Iris pigment epithelial cell (primary cell): Measurements from ENCODE around the gene USP19.

Source experiments
- DNase-seq: peaks from one replicate; pipeline ENCODE4 v3.0.0-alpha.2; 2011; ENCODE audit warnings: low read depth

USP19 gene

GRCh38 chr3:49120438-49121131 lies at the start of gene USP19:
Gene USP19 (minus strand): TSS chr3:49120823. CDS start chr3:49119145, 1,678 bp downstream.
- DNase-seq = peak; percentile 93

GRCh38 chr3:49166752-49167556 lies 46.3 kb upstream of the USP19 start:
- no peak for DNase-seq

- peak; percentile 61 for DNase-seq
Observed at GRCh38 chr3:49165771-49166751, 45.4 kb upstream of the USP19 start, which contains the start of gene CCDC71. Gene CCDC71 (minus strand): TSS chr3:49166331. CDS start chr3:49164208, 2,123 bp downstream.

GRCh38 chr3:49164983-49165720 lies 44.5 kb upstream of the USP19 start:
- DNase-seq = no peak

GRCh38 chr3:49163609-49164008 lies 43.0 kb upstream of the USP19 start:
- DNase-seq = no peak

- DNase-seq = no peak
Observed at GRCh38 chr3:49162751-49163419, 42.3 kb upstream of the USP19 start.

- DNase-seq = no peak
Observed at GRCh38 chr3:49161808-49162530, 41.3 kb upstream of the USP19 start.

GRCh38 chr3:49161197-49161596 lies 40.6 kb upstream of the USP19 start:
- DNase-seq = no peak

- no peak for DNase-seq
Observed at GRCh38 chr3:49158792-49159191, 38.2 kb upstream of the USP19 start.

GRCh38 chr3:49158103-49158709 lies 37.6 kb upstream of the USP19 start:
- no peak for DNase-seq

GRCh38 chr3:49157289-49157688 lies 36.7 kb upstream of the USP19 start:
- no peak for DNase-seq

GRCh38 chr3:49153349-49153912 lies 32.8 kb upstream of the USP19 start:
- DNase-seq = no peak

GRCh38 chr3:49151610-49152009 lies 31.0 kb upstream of the USP19 start:
- DNase-seq = no peak

GRCh38 chr3:49148159-49148558 lies 27.5 kb upstream of the USP19 start:
- DNase-seq = no peak

GRCh38 chr3:49140080-49140479 lies 19.5 kb upstream of the USP19 start:
- DNase-seq = no peak

- no peak for DNase-seq
Observed at GRCh38 chr3:49135499-49135898, 14.9 kb upstream of the USP19 start.

GRCh38 chr3:49134471-49135265 lies 14.0 kb upstream of the USP19 start:
- no peak for DNase-seq

GRCh38 chr3:49133226-49133951 lies 12.8 kb upstream of the USP19 start:
- peak; percentile 92 for DNase-seq
